T-helper 1 cell (primary cell): ENCODE data around the gene GOLGA5.
"Not testable (repeated sequence)": the region's sequence is repeated elsewhere in the genome, so short reads cannot be mapped to it uniquely, and the experiment has no call there.

Source experiments
- DNase-seq, 5 donors: peaks; one replicate each; pipeline ENCODE4 v3.0.0-alpha.2; 2012 to 2020
- total RNA-seq, 4 donors: gene quantifications; one replicate each; lab custom pipeline; 2026; lab: John Stamatoyannopoulos, UW

GOLGA5 gene, protein sequence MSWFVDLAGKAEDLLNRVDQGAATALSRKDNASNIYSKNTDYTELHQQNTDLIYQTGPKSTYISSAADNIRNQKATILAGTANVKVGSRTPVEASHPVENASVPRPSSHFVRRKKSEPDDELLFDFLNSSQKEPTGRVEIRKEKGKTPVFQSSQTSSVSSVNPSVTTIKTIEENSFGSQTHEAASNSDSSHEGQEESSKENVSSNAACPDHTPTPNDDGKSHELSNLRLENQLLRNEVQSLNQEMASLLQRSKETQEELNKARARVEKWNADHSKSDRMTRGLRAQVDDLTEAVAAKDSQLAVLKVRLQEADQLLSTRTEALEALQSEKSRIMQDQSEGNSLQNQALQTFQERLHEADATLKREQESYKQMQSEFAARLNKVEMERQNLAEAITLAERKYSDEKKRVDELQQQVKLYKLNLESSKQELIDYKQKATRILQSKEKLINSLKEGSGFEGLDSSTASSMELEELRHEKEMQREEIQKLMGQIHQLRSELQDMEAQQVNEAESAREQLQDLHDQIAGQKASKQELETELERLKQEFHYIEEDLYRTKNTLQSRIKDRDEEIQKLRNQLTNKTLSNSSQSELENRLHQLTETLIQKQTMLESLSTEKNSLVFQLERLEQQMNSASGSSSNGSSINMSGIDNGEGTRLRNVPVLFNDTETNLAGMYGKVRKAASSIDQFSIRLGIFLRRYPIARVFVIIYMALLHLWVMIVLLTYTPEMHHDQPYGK
- total RNA-seq, result 23.1 to 42.8 (median 38.7) reads per million in 4 donors

DNA sequence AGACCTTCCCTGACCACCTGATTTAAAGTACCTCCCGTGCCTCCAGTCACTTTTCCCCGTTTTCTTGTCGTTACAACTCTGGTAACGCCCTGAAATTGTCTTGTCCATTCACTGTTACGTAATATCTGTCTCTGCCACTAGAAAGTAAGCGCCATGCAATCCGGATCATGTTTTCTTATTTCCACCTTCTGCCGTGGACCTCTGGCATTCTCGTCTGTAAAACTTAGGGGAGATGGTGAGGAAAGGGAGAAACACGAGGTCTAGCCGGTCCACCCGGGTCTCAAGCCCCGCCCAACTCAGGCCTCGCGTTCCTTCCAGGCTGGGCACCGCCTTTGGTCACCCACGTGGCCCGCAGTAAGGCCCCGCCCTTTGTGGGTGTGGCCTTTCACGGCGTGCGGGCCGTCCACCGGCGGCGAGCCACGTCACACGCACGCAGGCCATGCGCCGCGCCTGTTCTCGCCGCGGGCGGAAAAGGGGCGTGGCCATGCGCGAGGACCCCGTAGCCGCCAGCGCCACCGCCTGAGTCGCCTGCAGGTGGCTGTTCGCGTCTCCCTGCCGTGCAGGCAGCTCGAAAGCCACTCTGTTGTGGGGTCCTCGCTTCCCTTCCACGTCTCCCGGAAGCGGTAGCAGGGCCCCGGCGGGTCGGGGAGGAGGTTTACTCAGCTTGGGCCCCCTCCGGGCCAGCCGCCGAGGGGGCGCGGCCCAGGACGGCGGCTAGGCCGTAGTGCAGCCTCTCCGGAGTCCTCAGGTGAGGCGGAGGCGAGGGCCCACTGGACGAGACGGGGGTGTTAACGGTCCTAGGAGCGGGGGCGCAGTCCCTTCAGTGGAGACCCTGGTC lies at the start of gene GOLGA5:
Gene GOLGA5, plus strand, starts transcription at position 597 of the 838 bp plus-strand sequence. CDS start 3,133 bp downstream, outside the sequence.
- peak; percentile 96 to 99 (median 97) for DNase-seq

DNA sequence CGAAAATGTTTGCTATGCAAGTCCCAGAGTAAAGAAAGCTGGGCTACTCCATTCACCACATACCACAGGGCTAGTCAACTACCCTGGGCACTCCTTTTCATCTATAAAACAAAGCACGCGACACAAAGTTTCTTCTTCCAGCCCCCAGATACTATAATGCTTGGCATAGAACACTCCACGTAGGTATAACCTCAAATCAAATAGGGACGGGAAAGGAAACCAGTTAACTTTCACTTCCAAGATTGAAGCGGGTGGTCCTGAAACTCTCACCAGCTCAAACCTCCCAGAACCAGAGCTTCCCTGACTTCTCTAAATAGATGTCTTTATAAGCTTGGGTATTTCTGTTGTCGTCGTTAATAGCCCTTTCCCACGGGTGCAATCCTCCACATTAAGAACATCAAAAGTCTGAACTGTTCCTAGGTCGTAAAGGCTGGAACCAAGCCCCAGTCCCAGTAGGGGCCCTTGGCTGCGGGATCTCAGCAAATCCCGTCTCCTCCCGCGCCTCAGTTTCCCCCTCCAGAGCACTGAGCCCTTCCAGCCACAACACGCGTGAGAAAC lies 46.3 kb upstream of the GOLGA5 start:
- DNase-seq, result no peak

DNA sequence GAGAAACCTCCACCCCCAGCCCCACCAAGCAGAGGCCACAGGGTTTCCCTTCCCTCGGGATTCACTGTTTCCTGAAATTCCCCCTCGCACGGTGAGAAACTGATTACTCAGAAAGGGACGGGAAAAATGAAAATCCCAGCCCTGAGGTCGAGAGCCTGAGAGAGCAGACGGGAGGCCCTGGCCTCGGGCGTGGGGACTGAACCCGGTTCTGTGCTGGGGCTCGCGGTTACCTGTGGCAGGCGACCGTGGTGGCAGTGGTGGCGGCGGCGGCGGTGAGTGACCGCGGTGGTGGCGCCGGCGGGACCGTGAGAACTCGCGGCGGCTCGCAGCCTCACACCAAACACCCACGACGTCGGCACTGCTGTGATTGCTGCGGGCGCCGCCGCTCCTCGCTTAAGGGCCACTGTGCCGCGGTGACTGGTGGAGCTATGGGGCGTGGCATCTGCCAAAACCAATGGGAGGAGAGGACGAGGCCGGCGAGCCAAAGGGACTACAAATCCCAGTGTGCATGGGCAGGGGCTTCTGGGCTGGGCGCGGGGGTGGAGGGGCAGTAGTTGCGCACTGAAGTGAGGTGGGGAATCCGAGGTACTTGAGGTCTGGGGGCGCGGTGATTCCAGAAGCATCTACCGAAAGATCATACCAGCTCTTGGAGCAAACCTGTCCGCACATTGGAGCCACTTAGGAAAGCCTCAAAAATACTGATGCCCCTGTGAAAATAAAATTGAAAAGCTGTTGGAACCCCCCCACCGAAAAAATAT lies 45.7 kb upstream of the GOLGA5 start, which contains the start of gene LGMN:
Gene LGMN, minus strand, starts transcription at position 369 of the 758 bp plus-strand sequence. CDS start 15,841 bp downstream, outside the sequence.
- peak; percentile 56 to 82 (median 74) for DNase-seq

DNA sequence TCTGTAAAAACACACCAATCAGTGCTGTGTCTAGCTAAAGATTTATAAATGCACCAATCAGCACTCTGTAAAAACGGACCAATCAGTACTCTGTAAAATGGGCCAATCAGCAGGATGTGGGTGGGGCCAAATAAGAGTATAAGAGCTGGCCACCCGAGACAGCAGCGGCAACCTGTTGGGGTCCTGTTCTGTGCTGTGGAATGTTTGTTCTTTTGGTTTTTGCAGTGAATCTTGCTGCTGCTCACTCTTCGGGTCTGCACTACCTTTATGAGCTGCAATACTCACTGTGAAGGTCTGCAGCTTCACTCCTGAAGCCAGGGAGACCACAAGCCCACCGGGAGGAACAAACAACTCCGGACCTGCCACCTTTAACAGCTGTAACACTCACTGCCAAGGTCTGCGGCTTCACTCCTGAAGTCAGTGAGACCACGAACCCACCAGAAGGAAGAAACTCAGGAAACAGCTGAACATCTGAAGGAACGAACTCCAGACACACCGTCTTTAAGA lies 43.8 kb upstream of the GOLGA5 start:
- peak in 2 of 5 donors; percentile 20 to 43 for DNase-seq

DNA sequence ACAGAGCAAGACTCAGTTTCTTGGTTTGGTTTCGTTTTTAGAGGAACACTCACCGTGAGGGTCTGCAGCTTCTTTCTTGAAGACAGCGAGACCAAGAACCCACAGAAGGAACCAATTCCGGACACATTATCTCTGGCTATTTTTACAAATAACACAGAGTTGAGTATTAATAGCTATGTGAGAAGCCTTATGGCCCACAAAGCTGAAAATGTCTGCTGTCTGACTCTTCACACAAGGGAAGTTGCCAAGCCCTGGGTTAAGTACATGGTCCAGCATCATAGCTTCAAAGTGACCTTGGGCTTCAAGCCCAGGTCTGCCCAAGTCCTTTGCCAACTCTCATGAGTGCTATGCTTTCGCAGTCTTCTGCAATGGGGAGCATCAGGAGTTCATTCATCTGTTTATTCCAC lies 43.1 kb upstream of the GOLGA5 start:
- no peak for DNase-seq

DNA sequence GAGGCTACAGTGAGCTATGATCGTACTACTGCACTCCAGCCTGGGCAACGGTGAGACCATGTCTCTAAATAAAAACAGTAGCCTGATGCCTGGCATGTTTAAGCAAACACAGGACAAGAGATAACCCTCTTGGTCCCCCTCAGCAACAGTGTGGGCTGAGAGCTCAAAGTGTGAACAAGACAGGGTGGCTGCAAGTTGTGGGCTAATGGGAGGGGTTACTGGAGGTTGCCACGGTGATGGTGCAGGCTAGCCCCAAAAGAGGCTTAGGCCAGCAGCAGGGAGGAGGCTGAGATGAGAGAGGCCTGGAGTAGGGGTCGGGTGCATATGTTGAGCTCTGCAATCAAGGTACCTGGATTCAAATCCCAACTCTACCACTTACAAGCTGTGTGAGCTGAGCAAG lies 42.3 kb upstream of the GOLGA5 start:
- no peak for DNase-seq

DNA sequence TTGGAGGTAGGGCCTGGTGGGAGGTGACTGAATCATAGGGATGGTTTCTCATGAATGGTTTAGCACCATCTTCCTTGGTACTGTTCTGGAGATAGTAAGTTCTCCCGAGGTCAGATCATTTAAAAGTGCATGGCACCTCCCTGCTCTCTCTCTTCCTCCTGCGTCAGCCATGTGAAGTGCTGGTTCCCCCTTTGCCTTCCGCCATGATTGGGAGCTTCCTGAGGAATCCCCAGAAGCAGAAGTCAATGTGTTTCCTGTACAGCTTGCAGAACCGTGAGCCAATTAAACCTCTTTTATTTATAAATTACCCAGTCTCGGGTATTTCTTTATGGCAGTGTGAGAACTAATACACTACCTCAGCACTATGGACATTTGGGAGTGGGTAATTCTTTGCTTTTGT lies 40.9 kb upstream of the GOLGA5 start:
- DNase-seq, result no peak

DNA sequence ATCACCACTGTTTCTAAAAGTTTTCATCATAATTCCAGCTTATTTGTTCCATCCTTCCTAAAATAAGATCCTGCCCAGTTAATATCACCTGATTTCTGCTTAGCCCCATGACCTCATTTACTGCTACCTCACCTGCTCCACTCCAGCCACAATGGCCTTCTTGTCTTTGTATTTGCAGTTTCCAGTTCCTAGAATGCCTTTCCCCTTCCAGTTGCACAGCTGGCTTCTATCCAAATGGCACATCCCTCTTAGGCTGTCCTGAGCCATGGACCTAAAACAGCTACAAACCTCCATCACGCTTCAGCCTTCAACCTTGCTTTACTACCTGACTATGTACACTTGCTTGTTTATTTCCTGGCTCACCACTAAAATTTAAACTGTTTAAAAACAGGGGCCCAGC lies 39.1 kb upstream of the GOLGA5 start:
- DNase-seq, result no peak

DNA sequence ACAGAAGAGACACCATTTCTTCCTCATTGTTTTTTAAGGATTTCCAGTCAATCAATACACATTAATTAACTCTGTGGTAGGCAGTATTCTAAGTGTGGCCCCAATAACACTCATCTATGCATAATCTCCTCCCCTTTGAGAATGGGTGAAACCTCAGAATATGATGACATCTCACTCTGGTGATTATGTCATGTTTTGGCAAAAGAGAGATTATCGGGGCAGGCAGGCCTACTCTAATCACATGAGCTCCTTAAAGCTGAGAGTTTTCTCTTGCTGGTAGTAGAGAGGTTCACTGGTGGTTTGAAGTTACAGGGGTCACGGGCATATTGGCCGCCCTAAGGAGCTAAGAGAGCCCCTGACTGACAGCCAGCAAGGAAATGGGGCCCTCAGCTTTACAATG lies 38.6 kb upstream of the GOLGA5 start:
- DNase-seq, result no peak

DNA sequence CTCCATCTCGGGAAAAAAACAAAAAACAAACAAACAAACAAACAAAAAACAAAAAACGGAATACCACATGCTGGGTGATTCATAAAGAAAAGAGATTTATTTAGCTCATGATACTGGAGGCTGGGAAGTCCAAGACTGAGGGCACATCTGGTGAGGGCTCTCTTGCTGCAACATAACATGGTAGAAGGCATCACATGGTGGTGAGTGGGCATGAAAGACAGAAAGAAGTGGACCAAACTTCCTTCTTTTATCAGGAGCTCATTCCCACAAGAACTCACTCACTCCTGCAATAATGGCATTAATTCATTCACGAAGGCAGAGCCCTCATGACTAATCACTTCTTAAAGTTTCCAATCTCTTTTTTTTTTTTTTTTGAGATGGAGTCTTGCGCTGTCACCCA lies 37.7 kb upstream of the GOLGA5 start:
- no peak for DNase-seq

DNA sequence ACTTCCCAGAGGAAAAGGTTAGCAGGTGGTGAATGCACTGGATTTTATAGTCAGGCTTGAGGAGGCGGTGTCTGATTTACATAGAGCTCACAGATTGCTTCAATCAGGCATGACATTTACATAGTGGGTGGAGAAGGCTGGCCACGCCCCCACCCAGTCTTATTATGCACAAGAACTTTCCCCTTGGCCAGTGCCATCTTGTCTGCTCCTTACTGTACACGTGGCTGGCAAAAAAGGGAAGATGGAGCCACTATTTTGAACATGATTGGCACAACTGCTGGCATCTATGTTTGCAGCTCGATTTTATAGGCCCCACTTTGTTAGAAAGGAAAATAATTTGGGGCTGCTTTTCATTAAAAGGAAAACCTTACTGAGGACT lies 34.8 kb upstream of the GOLGA5 start:
- no peak for DNase-seq

DNA sequence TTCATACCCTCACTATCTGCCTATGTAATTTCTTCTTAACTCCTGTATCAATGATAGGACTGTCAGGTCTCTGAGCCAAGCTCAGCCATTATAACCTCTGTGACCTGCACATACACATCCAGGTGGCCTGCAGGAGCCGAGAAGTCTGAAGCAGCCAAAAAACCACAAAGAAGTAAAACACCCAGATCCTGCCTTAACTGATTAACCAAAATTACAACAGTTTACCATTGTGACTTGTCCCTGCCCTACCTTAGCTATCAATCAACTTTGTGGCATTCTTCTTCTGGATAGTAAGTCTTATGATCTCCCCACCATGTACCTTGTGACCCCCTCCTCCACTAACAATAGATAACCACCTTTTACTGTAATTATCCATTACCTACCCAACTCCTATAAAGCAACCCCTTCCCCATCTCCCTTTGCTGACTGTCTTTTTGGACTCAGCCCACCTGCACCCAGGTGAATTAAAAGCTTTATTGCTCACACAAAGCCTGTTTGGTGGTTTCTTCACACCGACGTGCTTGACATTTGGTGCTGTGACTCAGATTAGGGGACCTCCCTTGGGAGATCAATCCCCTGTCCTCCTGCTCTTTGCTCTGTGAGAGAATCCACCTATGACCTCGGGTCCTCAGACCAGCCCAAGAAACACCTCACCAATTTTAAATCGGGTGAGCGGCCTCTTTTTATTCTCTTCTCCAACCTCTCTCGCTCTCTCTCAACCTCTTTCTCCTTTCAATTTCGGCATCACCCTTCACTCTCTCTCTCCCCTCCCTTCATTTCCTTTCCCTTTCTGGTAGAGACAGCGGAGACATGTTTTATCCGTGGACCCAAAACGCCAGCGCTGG lies 34.2 kb upstream of the GOLGA5 start:
- DNase-seq, result no peak

DNA sequence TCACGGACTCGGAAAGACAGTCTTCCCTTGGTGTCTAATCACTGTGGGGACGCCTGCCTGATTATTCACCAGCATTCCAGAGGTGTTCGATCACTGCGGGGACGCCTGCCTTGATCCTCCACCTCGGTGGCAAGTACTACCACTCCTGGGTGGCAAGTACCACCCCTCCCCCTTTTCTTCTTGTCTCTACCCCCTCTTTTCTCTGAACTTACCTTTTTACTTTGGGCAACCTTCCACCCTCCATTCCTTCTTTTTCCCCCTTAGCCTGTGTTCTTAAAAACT lies 33.6 kb upstream of the GOLGA5 start:
- no peak for DNase-seq

DNA sequence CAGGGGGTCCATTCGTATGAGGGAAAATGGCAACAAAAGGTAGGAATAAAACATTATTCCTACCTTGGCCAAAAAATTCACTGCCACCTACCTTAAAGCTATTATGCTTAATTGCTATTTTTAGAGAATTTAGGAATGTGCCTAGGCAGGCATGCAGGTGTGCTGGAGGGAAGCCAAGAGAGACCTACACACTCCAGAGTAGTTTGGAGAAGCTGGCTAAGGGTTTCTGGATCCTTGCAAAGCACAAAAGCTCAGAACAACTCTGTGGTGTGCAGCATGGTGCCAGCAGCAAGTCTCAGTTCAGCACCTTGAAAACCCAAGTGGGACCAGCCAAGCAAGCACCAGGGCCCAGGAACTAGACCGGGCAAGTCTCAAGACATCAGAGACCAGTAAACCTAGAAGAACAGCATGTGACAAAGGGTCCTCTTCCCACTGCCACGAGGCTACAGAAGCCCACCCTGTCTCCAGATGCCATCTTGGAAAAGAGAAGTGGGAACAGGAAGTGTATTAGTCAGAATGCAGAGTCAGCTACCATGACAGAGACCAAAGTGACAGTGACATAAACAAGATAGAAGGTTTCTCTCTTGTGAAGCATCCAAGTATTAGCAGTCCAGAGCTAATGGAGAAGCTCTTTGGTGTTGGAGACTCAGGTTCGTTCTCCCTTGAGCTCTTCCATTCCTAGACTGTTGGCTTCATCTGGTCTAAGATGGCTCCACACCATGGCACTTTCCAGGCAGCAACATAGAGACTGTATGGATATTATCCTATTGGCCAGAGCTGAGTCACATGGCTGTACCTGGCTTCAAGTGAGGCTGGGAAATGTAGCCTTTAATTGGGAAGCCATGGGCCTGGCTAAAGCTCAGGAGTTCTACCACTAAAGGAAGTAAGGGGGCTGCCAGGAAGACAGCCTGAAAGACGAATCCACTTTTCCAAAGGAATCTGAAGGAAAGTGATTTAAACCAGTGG lies 30.2 kb upstream of the GOLGA5 start:
- DNase-seq, result not testable (repeated sequence)

DNA sequence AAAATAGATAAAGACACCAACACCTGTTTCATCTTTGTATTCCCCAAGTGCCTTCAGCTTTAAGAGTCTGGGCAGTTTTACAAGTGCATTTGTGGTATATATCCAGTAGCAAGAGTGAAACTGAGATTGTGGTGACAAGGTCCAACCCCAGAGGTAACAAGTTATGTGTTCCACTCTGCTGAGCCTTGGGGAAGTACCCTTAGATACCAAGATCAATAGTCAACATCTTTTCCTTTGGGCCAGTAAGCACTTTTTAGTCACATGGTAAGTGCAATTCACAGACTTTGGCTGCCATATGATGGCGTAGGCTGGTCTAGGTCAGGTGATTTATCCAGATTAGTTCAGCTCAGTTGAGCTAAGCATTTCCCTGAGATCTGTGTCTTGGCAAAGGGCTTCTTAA lies 25.9 kb upstream of the GOLGA5 start:
- peak in 1 of 5 donors; percentile 88 for DNase-seq

DNA sequence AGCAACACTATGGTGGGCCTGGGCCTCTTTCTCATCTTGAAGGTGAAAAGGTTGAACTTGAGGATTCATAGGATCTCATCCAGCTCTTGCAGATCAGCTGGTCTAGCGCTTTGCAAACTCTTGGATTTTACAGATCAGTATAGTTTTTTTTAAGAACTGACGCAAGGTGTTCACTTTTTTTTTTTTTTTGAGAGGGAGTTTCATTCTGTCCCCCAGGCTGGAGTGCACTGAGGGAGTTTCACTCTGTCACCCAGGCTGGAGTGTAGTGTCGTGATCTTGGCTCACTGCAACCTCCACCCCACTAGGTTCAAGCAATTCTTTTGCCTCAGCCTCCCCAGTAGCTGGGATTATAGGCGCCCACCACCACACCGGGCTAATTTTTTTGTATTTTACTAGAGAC lies 25.3 kb upstream of the GOLGA5 start:
- DNase-seq, result no peak

DNA sequence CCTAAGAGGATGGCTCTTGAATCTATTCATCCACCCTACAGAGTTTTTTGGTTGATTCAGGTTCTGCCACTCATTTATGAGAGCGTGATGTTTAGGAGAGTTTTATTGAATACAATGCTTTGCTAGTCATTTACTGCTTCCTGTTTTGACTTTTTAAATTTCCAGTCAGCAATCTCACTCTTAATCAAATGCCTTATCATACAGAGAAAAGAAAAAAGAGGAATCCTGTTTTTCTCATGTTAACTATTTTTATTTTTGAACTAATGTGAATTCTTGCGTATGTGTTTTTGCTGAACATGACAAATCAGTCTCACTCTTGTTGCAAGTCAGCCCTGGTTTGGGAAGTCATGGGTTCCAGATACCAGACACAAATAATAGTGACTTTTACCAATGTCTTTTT lies 23.6 kb upstream of the GOLGA5 start:
- DNase-seq, result peak in 1 of 5 donors; percentile 62

DNA sequence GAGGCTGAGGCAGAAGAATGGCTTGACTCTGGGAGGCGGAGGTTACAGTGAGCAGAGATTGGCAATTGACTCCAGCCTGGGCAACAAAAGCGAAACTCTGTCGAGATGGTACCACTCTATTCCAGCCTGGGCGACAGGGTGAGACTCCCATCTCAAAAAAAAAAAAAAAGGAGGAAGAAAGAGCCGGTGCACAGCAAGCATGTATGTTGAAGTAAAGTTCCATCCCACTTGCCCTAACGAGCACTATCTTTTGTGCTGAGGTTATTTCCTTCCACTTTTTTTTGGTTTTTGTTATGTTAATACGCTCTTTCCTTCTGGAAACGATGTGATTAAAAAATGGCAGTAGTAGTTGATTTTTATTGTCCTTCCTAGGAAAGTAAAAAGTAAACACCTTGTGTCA lies 19.5 kb upstream of the GOLGA5 start:
- DNase-seq, result no peak

DNA sequence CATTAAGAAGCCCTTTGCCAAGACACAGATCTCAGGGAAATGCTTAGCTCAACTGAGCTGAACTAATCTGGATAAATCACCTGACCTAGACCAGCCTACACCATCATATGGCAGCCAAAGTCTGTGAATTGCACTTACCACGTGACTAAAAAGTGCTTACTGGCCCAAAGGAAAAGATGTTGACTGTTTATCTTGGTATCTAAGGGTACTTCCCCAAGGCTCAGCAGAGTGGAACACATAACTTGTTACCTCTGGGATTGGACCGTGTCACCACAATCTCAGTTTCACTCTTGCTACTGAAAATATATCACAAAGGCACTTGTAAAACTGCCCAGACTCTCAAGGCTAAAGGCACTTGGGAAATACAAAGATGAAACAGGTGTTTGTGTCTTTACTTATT lies 18.8 kb upstream of the GOLGA5 start:
- DNase-seq, result peak in 1 of 5 donors; percentile 78
